HEK293 (cell line): Measurements from ENCODE around the gene SULF2.

Source experiments
- BCL6B ChIP-seq: fragments of 450-650 bp; formaldehyde crosslinking; IDR thresholded peaks from 2 replicates; pipeline ENCODE4 v1.5.1; 2017; ENCODE audit warnings: missing biosample characterization, missing genetic modification characterization
- CTCF ChIP-seq: fragments of 450-650 bp; formaldehyde crosslinking; IDR thresholded peaks from 2 replicates; pipeline ENCODE4 v1.5.1; 2016; ENCODE audit warnings: missing biosample characterization, missing genetic modification characterization
- KLF9 ChIP-seq: fragments of 450-650 bp; formaldehyde crosslinking; IDR thresholded peaks from 2 replicates; pipeline ENCODE4 v1.5.1; 2016; ENCODE audit warnings: missing biosample characterization, missing genetic modification characterization, low read depth
- REPIN1 ChIP-seq: fragments of 450-650 bp; formaldehyde crosslinking; IDR thresholded peaks from 2 replicates; pipeline ENCODE4 v1.5.1; 2017; ENCODE audit warnings: missing biosample characterization, missing genetic modification characterization, low read depth
- REST ChIP-seq: fragments of 450-650 bp; formaldehyde crosslinking; IDR thresholded peaks from 2 replicates; pipeline ENCODE4 v1.5.1; 2016; ENCODE audit warnings: missing biosample characterization, missing genetic modification characterization
- SETDB1 ChIP-seq: IDR thresholded peaks from one replicate; pipeline ENCODE4 v1.6.1; 2017; ENCODE audit warnings: mild to moderate bottlenecking, low read length, moderate library complexity, mixed read lengths; ENCODE audit not compliant: insufficient read length
- ZNF311 ChIP-seq: fragments of 450-650 bp; formaldehyde crosslinking; IDR thresholded peaks from 2 replicates; pipeline ENCODE4 v1.5.1; 2017; ENCODE audit warnings: missing biosample characterization, missing genetic modification characterization, borderline replicate concordance
- ZNF658 ChIP-seq: fragments of 450-650 bp; formaldehyde crosslinking; IDR thresholded peaks from 2 replicates; pipeline ENCODE4; 2016; ENCODE audit warnings: missing biosample characterization, missing genetic modification characterization

DNA sequence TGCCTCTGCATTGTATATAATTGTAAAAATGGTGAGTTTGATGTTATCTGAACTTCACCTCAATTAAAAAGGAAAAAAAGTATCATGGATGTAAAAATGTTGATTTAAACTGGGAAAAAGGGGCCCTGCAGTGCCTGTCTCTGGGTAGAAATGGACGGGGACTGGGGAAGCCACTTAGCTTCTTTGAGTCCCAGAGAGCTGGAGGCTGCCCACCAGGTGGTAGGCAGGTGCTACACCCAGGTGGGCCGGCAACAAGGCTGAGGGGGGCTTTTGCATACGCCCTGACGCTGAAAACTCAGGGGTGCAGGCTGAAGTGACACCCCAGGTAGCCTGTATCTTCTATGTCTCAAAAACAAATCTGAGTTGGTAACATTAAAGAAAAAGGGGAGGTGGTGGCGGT lies 118.2 kb downstream of the SULF2 start:
- TF ChIP-seq KLF9 (tag by site-specific recombination) (no peak), ZNF658 (tag by site-specific recombination) (no peak), REPIN1 (tag by site-specific recombination) (no peak), CTCF (tag by site-specific recombination) (no peak), REST (tag by site-specific recombination) (no peak), BCL6B (no peak), ZNF311 (tag by site-specific recombination) (no peak), SETDB1 (no peak)
